ENCODE measurements around the gene CST8. TPM values are rescaled to one million over a fixed set of nuclear protein-coding genes. Genes with fewer than 3 reads are reported as not detected.

Gene CST8
- total RNA-seq, 1 experiment from 2014 or later = not detected

- POLR2A ChIA-PET = no interaction called here
- no peak overlapping the region for H3K27ac ChIP-seq (ENCODE audit: low read length)
- no peaks in the 10 kb centered on the region for H3K27me3 ChIP-seq (ENCODE audit: control insufficient read depth, insufficient read depth, low read length)
- CTCF ChIA-PET = no interaction called here
- no peaks in the 10 kb centered on the region for H3K4me1 ChIP-seq (ENCODE audit: control insufficient read depth, insufficient read depth, low read length)
- DNase-seq (ENCODE audit: low read depth, low spot score) = no peak
- intact Hi-C loops (cut with micrococcal nuclease; ENCODE audit: unreplicated experiment) (no loop called here), in situ Hi-C loops (cut with HindIII; ENCODE audit: low pct_unique_long_range_greater_than_20kb, low sequenced_read_pairs) (no loop called here)
- no peaks in the 10 kb centered on the region for H3K36me3 ChIP-seq (ENCODE audit: control insufficient read depth, insufficient read depth, low read length)
- no TSS peak for BruUV-seq (replicated peaks)
- no peak overlapping the region for H3K4me3 ChIP-seq (ENCODE audit: low read depth in 2 of 2, low read length in 2 of 2)
- TF ChIP-seq CTCF (IDR thresholded peaks at IDR 0.05) (no peak), REST (IDR thresholded peaks at IDR 0.05; ENCODE audit: insufficient read depth in 1 of 2, low read depth in 2 of 2, low read length in 1 of 2) (no peak), SIN3A (IDR thresholded peaks at IDR 0.05; ENCODE audit: borderline replicate concordance, insufficient read depth, low read depth, low read length) (no peak), POLR2AphosphoS5 (IDR thresholded peaks at IDR 0.05; ENCODE audit: low read depth, low read length) (no peak)
- no peak for ATAC-seq
- H3K9me3 ChIP-seq (ENCODE audit: control insufficient read depth, insufficient read depth, low read depth, low read length) = no peaks in the 10 kb centered on the region
These were observed 44.1 kb downstream of the CST8 start for GRCh38 chr20:23534801-23535593.

GRCh38 chr20:23536328-23536974, 45.5 kb downstream of the CST8 start:
- intact Hi-C loops (cut with micrococcal nuclease; ENCODE audit: unreplicated experiment) (no loop called here), in situ Hi-C loops (cut with HindIII; ENCODE audit: low pct_unique_long_range_greater_than_20kb, low sequenced_read_pairs) (no loop called here)
- Histone ChIP-seq H3K4me1 (ENCODE audit: control insufficient read depth, insufficient read depth, low read length) (no peaks in the 10 kb centered on the region), H3K27ac (ENCODE audit: low read length) (no peak overlapping the region), H3K27me3 (ENCODE audit: control insufficient read depth, insufficient read depth, low read length) (no peaks in the 10 kb centered on the region), H3K4me3 (ENCODE audit: low read depth in 2 of 2, low read length in 2 of 2) (no peak overlapping the region), H3K9me3 (ENCODE audit: control insufficient read depth, insufficient read depth, low read depth, low read length) (no peaks in the 10 kb centered on the region), H3K36me3 (ENCODE audit: control insufficient read depth, insufficient read depth, low read length) (no peaks in the 10 kb centered on the region)
- DNase-seq (ENCODE audit: low read depth, low spot score) = no peak
- CTCF ChIA-PET = no interaction called here
- ATAC-seq = no peak
- no TSS peak for BruUV-seq (replicated peaks)
- TF ChIP-seq SIN3A (IDR thresholded peaks at IDR 0.05; ENCODE audit: borderline replicate concordance, insufficient read depth, low read depth, low read length) = no peak
- TF ChIP-seq TCF7L2 (IDR thresholded peaks at IDR 0.05; ENCODE audit: low read depth, low read length) = no peak
- POLR2A ChIA-PET = no interaction called here

- H3K9me3 ChIP-seq (ENCODE audit: control insufficient read depth, insufficient read depth, low read depth, low read length) = no peaks in the 10 kb centered on the region
- no peaks in the 10 kb centered on the region for H3K4me1 ChIP-seq (ENCODE audit: control insufficient read depth, insufficient read depth, low read length)
- ChIA-PET CTCF (no interaction called here), POLR2A (no interaction called here)
- BruUV-seq (replicated peaks) = no TSS peak
- intact Hi-C loops (cut with micrococcal nuclease; ENCODE audit: unreplicated experiment) (no loop called here), in situ Hi-C loops (cut with HindIII; ENCODE audit: low pct_unique_long_range_greater_than_20kb, low sequenced_read_pairs) (no loop called here)
- no peak overlapping the region for H3K4me3 ChIP-seq (ENCODE audit: low read depth in 2 of 2, low read length in 2 of 2)
- ATAC-seq (no peak), DNase-seq (ENCODE audit: low read depth, low spot score) (no peak)
- H3K27me3 ChIP-seq (ENCODE audit: control insufficient read depth, insufficient read depth, low read length) = no peaks in the 10 kb centered on the region
- H3K36me3 ChIP-seq (ENCODE audit: control insufficient read depth, insufficient read depth, low read length) = no peaks in the 10 kb centered on the region
- H3K27ac ChIP-seq (ENCODE audit: low read length) = no peak overlapping the region
- TF ChIP-seq CTCF (IDR thresholded peaks at IDR 0.05) = no peak
- TF ChIP-seq SIN3A (IDR thresholded peaks at IDR 0.05; ENCODE audit: borderline replicate concordance, insufficient read depth, low read depth, low read length) = no peak
- no peak for TF ChIP-seq REST (IDR thresholded peaks at IDR 0.05; ENCODE audit: insufficient read depth in 1 of 2, low read depth in 2 of 2, low read length in 1 of 2)
- no peak for TF ChIP-seq POLR2AphosphoS5 (IDR thresholded peaks at IDR 0.05; ENCODE audit: low read depth, low read length)
- no peak for TF ChIP-seq TCF7L2 (IDR thresholded peaks at IDR 0.05; ENCODE audit: low read depth, low read length)
These were observed 46.1 kb downstream of the CST8 start for GRCh38 chr20:23537030-23537429.

Data from Panc1 (cell line).